ENCODE measurements around the gene DKKL1. TPM values are rescaled to one million over a fixed set of nuclear protein-coding genes. Genes with fewer than 3 reads are reported as not detected.

The DKKL1 gene
- total RNA-seq, 1 donor from 2014 or later, result not detected

GRCh38 chr19:49396738-49397505 lies 33.2 kb downstream of the DKKL1 start:
- DNase-seq, result no peak

DNA sequence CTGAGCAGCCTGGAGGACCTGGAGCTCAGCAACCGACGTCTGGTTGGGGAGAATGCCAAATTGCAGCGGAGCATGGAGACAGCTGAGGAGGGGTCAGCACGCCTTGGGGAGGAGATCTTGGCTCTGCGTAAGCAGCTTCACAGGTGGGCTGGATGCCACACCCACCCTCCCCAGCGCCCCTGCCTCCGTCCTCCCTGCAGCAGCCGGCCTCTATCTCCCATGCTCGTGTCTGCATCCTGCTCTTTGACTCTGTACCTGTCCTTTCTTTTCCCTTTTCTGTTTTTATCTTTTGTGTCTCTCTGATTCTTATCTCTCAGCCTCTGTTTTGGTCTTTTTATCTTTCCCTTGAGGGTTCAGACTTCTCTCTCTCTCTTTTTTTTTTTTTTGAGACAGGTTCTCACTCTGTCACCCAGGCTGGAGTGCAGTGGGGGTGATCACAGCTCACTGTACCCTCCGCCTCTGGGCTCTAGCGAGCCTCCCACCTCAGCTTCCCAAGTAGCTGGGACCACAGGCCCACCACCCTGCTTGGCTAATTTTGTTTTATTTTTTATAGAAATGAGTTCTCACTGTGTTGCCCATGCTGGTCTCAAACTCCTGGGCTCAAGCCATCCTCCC lies 34.4 kb downstream of the DKKL1 start:
- DNase-seq, result no peak

DNA sequence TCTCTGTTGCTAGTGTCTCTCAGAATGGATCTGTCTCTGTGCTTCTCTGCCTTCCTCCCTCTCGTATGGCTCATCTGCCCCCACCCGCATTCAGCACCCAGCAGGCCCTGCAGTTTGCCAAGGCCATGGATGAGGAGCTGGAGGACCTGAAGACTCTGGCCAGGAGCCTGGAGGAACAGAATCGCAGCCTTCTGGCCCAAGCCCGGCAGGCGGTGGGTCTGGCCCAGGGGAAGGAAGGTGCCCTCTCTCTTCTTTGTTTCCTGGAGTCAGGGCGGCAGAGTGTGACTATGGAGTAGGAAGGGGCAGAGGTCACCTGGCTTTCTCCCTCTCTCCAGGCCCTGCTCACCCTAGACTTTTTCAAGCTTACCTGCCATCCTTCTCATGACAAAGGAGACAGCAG lies 35.3 kb downstream of the DKKL1 start:
- DNase-seq, result no peak

GRCh38 chr19:49400029-49400428 lies 36.4 kb downstream of the DKKL1 start:
- no peak for DNase-seq

DNA sequence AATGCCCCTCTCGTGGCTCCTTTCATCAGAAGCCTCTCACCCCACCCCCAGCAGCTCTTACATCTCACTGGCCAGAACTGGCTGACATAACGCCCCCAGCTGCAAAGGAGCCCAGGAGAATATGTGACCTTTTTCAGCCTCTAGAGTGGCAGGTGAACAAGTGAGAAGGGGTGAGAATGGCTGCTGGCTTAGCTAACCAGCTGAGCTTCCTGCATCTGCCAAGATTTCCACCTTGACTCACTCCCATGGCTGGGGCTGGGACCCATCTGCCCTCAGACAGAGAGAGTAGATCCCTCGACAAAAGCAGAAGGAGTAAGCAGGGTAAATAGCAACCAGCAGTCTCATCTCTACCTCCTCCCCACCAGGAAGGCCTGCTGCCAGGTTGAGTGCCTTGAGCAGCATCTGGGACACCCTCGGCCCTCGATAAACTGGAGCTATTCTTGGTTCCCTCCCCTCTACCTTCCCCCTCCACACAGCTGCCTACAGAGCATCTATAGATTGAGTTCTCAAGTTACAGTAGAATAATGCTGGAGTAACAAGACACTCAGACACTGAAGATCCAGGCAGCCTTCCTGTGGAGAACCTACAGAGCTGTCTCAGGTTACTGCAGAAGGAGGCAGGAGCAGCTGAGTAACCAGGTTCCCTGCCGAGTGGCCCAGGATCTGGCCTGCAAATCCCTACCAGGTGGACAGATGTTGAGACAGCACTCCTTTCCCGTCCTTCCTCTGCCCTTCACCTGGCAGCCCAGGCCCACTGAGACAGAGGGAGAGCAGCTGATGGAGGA lies 39.9 kb downstream of the DKKL1 start:
- DNase-seq, result peak; percentile 74

GRCh38 chr19:49407079-49407478 lies 43.4 kb downstream of the DKKL1 start:
- no peak for DNase-seq

- no peak for DNase-seq
Measured at GRCh38 chr19:49407482-49408015, 43.9 kb downstream of the DKKL1 start.

DNA sequence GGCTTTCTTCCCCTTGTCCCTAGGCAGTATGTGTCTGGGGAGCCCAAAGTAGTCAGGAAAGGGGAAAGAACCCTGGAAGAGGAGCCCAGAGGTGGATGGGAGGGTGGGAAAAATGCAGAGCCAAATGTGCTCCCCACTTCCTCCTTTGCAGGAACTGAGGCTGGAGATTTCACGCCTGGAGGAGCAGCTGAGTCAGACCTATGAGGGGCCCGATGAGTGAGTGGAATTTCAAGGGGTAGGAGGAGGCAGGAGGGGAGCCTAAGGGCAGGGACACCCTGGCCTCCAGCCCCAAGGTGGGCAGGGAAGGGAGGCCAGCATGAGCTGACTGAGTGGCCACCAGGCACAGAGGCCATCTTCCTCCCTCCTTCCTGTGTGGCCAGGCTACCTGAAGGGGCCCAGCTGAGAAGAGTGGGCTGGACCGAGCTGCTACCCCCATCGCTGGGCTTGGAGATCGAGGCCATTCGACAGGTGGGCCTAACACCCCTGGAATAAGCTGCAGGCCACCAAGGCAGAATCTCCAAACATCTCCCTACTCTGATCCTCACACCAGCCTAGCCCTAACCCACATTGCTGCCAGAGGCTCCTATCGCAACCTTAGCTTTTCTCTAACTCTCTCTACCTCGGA lies 45.3 kb downstream of the DKKL1 start:
- DNase-seq, result no peak

- DNase-seq, result no peak
Measured at GRCh38 chr19:49409441-49410029, 45.9 kb downstream of the DKKL1 start.

- no peak for DNase-seq
Measured at GRCh38 chr19:49411681-49412326, 48.1 kb downstream of the DKKL1 start.

DNA sequence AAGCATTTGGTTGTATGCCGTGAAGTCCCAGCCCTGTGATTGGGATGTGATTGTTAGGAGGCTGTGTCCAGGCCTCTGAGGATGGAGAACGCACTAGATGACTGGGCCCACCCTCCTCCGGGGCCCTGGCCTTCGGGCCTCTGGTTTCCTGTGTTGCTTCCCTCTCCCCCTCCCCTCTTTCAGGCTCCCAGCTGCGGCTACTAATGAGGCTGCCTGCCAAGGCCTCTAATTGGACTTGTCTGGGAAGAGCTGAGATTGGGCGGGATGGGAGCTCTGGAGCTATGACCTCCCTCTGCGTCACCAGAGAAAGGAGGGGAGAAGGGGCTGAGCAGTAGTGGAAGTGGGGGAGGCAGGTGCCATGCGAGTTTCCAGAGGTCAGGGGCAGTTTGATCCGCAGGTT lies 49.7 kb downstream of the DKKL1 start:
- DNase-seq, result peak; percentile 83

GRCh38 chr19:49414256-49414655 lies 50.6 kb downstream of the DKKL1 start:
- DNase-seq, result no peak

- DNase-seq, result no peak
Measured at GRCh38 chr19:49415102-49415809, 51.6 kb downstream of the DKKL1 start.

- no peak for DNase-seq
Measured at GRCh38 chr19:49415810-49416200, 52.1 kb downstream of the DKKL1 start.

DNA sequence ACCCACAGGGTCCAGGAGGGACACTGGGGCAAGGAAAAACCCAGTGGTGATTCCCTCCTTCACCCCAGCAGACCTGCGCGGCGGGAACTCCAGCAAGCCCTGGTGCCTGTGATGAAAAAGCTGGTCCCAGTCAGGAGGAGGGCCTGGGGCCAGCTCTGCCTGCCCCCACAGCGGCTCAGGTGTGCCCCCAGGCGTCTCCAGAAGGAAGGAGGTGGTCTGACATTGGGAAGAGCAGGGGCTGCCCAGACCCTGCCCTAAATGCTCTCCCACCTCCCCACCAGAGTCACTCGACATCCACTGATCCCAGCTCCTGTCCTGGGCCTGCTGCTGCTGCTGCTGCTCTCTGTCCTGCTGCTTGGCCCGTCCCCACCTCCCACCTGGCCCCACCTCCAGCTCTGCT lies 53.4 kb downstream of the DKKL1 start:
- DNase-seq, result no peak

GRCh38 chr19:49418511-49418910 lies 54.8 kb downstream of the DKKL1 start:
- no peak for DNase-seq

DNA sequence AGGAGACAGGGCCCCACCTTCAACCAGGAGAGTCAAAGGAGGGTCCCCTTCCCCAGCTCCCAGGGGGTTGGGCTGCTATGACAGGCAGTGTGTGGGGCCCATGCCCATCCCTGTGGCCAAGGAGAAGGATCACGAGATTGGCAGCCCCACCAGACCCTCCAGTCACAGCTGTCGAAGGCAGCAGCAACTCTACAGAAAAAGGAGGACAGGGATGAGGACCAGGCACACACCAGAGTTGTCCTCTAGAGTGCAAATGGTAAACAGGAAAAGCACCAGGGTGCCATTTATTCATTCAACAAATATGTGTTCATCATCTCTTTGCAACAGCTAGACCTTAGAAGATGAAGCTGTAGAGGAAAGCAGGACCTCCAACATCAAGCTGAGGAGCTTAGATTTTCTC lies 55.5 kb downstream of the DKKL1 start:
- DNase-seq, result no peak

DNA sequence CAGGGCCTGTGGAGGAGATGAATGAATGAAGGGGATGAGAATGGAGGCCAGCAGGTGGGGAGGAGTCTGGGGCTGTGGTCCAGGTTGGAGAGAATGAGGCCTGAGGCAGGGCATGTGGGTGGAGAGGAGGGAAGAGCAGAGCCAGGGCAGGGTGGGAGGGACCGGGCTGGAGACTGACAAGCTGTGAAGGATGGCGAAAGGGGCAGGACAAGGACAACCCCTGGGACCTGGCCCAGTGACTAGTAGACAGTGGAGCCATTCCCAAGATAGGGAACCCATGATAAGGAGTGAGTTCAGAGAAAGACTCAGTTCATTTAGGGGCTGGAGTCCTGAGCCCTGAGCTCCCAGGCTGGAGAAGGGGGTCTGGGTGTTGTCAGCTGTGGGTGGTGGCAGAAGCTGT lies 56.5 kb downstream of the DKKL1 start:
- no peak for DNase-seq

GRCh38 chr19:49421039-49421877 lies 57.6 kb downstream of the DKKL1 start:
- DNase-seq, result peak; percentile 81

- DNase-seq, result no peak
Measured at GRCh38 chr19:49421878-49422202, 58.2 kb downstream of the DKKL1 start.

Data from tongue (tissue), 2 donors.